22Rv1 (cell line): ENCODE results near the gene APOBEC2.

ENCODE experiments used
- H3K27ac ChIP-seq: fragments of 450-650 bp; 2 replicates; pipeline ENCODE4 v1.5.1; 2017
- ZFX ChIP-seq: fragments of 450-650 bp; IDR thresholded peaks from 2 replicates; pipeline ENCODE4 v1.6.1; 2017; ENCODE audit warnings: antibody characterized with exemption, borderline replicate concordance
- TF ChIP-seq, protein P1 (sequence below): fragments of 450-650 bp; IDR thresholded peaks from 2 replicates; pipeline ENCODE4 v1.5.1; 2017; ENCODE audit warnings: mild to moderate bottlenecking

The APOBEC2 gene

GRCh38 chr6:41090841-41091761 lies 38.1 kb downstream of the APOBEC2 start:
- H3K27ac ChIP-seq: no peak overlapping the region; the same call in 1 of the 2 replicates
- TF ChIP-seq, protein P1, sequence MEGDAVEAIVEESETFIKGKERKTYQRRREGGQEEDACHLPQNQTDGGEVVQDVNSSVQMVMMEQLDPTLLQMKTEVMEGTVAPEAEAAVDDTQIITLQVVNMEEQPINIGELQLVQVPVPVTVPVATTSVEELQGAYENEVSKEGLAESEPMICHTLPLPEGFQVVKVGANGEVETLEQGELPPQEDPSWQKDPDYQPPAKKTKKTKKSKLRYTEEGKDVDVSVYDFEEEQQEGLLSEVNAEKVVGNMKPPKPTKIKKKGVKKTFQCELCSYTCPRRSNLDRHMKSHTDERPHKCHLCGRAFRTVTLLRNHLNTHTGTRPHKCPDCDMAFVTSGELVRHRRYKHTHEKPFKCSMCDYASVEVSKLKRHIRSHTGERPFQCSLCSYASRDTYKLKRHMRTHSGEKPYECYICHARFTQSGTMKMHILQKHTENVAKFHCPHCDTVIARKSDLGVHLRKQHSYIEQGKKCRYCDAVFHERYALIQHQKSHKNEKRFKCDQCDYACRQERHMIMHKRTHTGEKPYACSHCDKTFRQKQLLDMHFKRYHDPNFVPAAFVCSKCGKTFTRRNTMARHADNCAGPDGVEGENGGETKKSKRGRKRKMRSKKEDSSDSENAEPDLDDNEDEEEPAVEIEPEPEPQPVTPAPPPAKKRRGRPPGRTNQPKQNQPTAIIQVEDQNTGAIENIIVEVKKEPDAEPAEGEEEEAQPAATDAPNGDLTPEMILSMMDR: no peak
- no peak for TF ChIP-seq ZFX

GRCh38 chr6:41092421-41093140 lies 39.6 kb downstream of the APOBEC2 start:
- no peak overlapping the region for H3K27ac ChIP-seq
- no peak for TF ChIP-seq ZFX
- TF ChIP-seq, protein P1: peak; percentile 55

DNA sequence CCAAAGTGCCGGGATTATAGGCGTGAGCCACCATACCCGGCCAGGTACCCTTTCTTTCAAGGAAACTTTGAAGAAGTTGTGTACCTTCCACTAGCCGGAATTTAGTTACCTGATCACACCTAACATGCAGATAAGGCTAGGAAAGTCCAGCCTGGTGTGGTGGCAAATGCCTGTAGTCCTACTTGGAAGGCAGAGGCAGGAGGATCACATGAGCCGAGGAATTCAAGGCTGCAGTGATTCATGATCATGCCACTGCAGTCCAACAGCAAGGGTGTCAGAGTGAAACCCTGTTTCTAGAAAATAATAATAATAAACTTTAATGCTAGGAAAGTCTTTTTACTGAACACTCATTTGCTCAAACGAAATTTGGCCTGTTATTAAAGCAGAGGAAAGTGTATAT lies 40.7 kb downstream of the APOBEC2 start:
- no peak overlapping the region for H3K27ac ChIP-seq
- TF ChIP-seq ZFX: no peak
- TF ChIP-seq, protein P1: no peak

DNA sequence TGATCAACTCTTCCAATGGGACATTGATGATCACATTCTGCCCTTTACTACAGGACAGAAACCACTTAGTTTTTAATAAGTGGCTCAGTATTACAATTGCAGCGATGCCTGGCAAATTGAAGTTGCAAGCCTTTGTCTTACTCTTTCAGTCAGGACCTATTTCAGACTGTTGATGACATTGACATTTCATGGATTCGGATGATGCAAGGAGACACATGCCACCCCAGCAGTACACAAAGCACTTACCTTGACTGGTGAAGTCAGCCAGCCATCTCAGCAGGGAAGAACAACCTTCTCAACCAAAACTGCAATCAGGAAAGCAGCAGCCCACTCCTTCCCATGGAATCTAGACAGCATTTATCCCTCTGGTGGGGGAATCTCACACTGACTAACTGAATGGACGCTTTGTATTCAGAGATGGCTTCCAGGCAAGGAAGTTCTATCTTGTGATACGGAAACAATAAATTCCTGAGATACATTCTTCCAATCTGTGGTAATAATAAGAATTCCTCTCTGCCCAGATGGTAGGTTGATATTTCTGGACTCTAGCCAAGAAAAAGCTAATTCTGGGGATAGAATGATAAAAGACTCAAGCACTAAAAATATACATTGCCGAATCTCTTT lies 44.6 kb downstream of the APOBEC2 start:
- no peak overlapping the region for H3K27ac ChIP-seq
- TF ChIP-seq, protein P1: no peak

GRCh38 chr6:41098366-41098765 lies 45.4 kb downstream of the APOBEC2 start:
- no peak overlapping the region for H3K27ac ChIP-seq
- TF ChIP-seq, protein P1: no peak
- TF ChIP-seq ZFX: no peak

GRCh38 chr6:41100871-41101287 lies 47.9 kb downstream of the APOBEC2 start:
- no peak for TF ChIP-seq ZFX
- H3K27ac ChIP-seq: no peak overlapping the region

GRCh38 chr6:41103847-41104246 lies 50.8 kb downstream of the APOBEC2 start:
- TF ChIP-seq, protein P1: no peak
- TF ChIP-seq ZFX: no peak
- no peak overlapping the region for H3K27ac ChIP-seq
